A673 (cell line): ENCODE measurements around the gene TBXA2R. TPM values are rescaled to one million over a fixed set of nuclear protein-coding genes. Genes with fewer than 3 reads are reported as not detected.

Source experiments
- BruUV-seq: library from RNA; stranded (reverse); fragments of 400-500 nt; replicated peaks from 2 replicates; lab custom pipeline; 2021; lab: Mats Ljungman, UMichigan
- CTCF ChIA-PET: fragments of 300-600 bp; sonication (Branson Sonifier 250); formaldehyde crosslinking; loops from one replicate; lab custom pipeline; 2022; ENCODE audit warnings: antibody characterized with exemption; lab: Charles Lee
- POLR2A ChIA-PET: fragments of 300-600 bp; sonication (Branson Sonifier 250); formaldehyde crosslinking; loops from one replicate; lab custom pipeline; 2022; ENCODE audit warnings: antibody characterized with exemption; ENCODE audit not compliant: low non-redundant PET; lab: Charles Lee
- DNase-seq: peaks from one replicate; pipeline ENCODE4 v3.0.0-alpha.2; 2015; ENCODE audit warnings: low spot score
- H3K27ac ChIP-seq: fragments of 200-600 bp; sonication (generic); 2 replicates; pipeline ENCODE4 v1.5.1; 2016; ENCODE audit warnings: mixed run types, low read depth, mild to moderate bottlenecking, mixed read lengths, antibody characterized with exemption, low read length; ENCODE audit not compliant: poor library complexity, severe bottlenecking
- H3K27me3 ChIP-seq: fragments of 200-600 bp; sonication (generic); replicated peaks from 2 replicates; pipeline ENCODE4 v1.6.1; 2017; ENCODE audit warnings: mixed run types, low read depth, mild to moderate bottlenecking, mixed read lengths, antibody characterized with exemption, low read length; ENCODE audit not compliant: insufficient read depth, poor library complexity
- H3K36me3 ChIP-seq: fragments of 200-600 bp; sonication (generic); 2 replicates; pipeline ENCODE4 v1.6.1; 2016; ENCODE audit warnings: mixed run types, mild to moderate bottlenecking, mixed read lengths, antibody characterized with exemption, low read length; ENCODE audit not compliant: insufficient read depth, poor library complexity, severe bottlenecking
- H3K4me1 ChIP-seq: fragments of 200-600 bp; sonication (generic); 2 replicates; pipeline ENCODE4 v1.6.1; 2017; ENCODE audit warnings: mixed run types, mild to moderate bottlenecking, mixed read lengths, antibody characterized with exemption, low read length; ENCODE audit not compliant: insufficient read depth, poor library complexity, severe bottlenecking
- H3K4me3 ChIP-seq: fragments of 200-600 bp; sonication (generic); 2 replicates; pipeline ENCODE4 v1.5.1; 2016; ENCODE audit warnings: low read depth, mixed run types, mild to moderate bottlenecking, mixed read lengths, low read length; ENCODE audit not compliant: poor library complexity, severe bottlenecking
- H3K9me3 ChIP-seq: fragments of 200-600 bp; sonication (generic); 2 replicates; pipeline ENCODE4 v1.6.1; 2016; ENCODE audit warnings: mixed run types, low read depth, mild to moderate bottlenecking, mixed read lengths, antibody characterized with exemption, low read length; ENCODE audit not compliant: poor library complexity, severe bottlenecking
- CTCF ChIP-seq: fragments of 300-800, 200-600 bp; sonication (generic); conservative IDR thresholded peaks from 2 replicates; pipeline ENCODE4 v1.5.1; 2017; ENCODE audit warnings: low read depth, mild to moderate bottlenecking, antibody characterized with exemption, low read length, moderate library complexity, mixed read lengths
- EZH2 ChIP-seq: fragments of 200-600 bp; sonication (generic); IDR thresholded peaks from 2 replicates; pipeline ENCODE4 v1.6.1; 2017; ENCODE audit warnings: borderline replicate concordance, low read depth, mild to moderate bottlenecking, mixed read lengths, antibody characterized with exemption, low read length; ENCODE audit not compliant: poor library complexity, severe bottlenecking
- intact Hi-C: fragments of 100-400 bp; cut with micrococcal nuclease; formaldehyde crosslinking; loops from one replicate; pipeline ENCODE4 v1.10.0; 2022; ENCODE audit not compliant: unreplicated experiment
- total RNA-seq: library from RNA; stranded (reverse); gene quantifications from 2 replicates; pipeline ENCODE4 v1.2.3, GENCODE V29; 2021

The TBXA2R gene
- total RNA-seq, 1 experiment from 2014 or later, result 0.56 TPM

- intact Hi-C loops, result no loop called here
- POLR2A ChIA-PET, result no interaction called here
- TF ChIP-seq EZH2 (no peak), CTCF (no peak)
Measured at GRCh38 chr19:3638208-3639193, 31.8 kb upstream of the TBXA2R start.

GRCh38 chr19:3637621-3638020 lies 30.9 kb upstream of the TBXA2R start:
- H3K4me3 ChIP-seq, result no peak overlapping the region
- no peak overlapping the region for H3K27ac ChIP-seq
- no peaks in the 10 kb centered on the region for H3K9me3 ChIP-seq
- no TSS peak for BruUV-seq
- CTCF ChIA-PET, result no interaction called here
- no peaks in the 10 kb centered on the region for H3K27me3 ChIP-seq
- H3K4me1 ChIP-seq, result no peaks in the 10 kb centered on the region
- POLR2A ChIA-PET, result no interaction called here
- intact Hi-C loops, result no loop called here
- DNase-seq, result no peak
- peaks cover 5% of the 10 kb centered on the region for H3K36me3 ChIP-seq
- TF ChIP-seq EZH2 (no peak), CTCF (no peak)

More at GRCh38 chr19:3638208-3639193, 31.8 kb upstream of the TBXA2R start:
- H3K4me3 ChIP-seq, result no peak overlapping the region
- H3K9me3 ChIP-seq, result no peaks in the 10 kb centered on the region
- no peak for DNase-seq
- H3K36me3 ChIP-seq, result peaks cover 8% of the 10 kb centered on the region
- H3K27me3 ChIP-seq, result no peaks in the 10 kb centered on the region
- H3K27ac ChIP-seq, result no peak overlapping the region
- CTCF ChIA-PET, result no interaction called here
- no TSS peak for BruUV-seq
- H3K4me1 ChIP-seq, result no peaks in the 10 kb centered on the region

DNA sequence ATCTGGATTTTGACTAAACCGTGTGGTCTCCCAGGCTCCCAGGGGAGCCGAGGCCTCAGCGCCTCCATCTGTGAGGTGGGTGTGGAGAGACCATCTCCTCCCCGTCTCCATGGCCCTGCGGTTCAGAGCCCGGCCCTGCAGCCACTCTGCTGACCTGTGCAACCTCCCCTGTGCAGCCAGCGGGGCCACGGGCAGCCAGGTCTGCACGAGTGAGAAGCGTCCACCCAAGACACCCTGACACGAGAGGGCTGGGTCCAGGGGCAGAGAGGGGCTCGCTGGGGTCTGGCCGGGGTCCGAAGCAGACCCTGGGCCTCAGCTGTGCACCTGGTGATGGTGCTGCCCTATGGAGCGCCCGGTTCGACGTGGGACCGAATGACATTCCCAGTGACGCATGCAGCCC lies 30.3 kb upstream of the TBXA2R start:
- Histone ChIP-seq H3K4me1 (no peaks in the 10 kb centered on the region), H3K4me3 (no peak overlapping the region), H3K27ac (no peak overlapping the region), H3K36me3 (peaks cover 8% of the 10 kb centered on the region), H3K9me3 (no peaks in the 10 kb centered on the region), H3K27me3 (no peaks in the 10 kb centered on the region)
- no TSS peak for BruUV-seq
- intact Hi-C loops, result no loop called here
- ChIA-PET CTCF (no interaction called here), POLR2A (no interaction called here)
- DNase-seq, result no peak
- TF ChIP-seq CTCF (no peak), EZH2 (no peak)
